Endothelial cell (in vitro differentiated cells): ENCODE results near the gene ALCAM. TPM values are rescaled to one million over a fixed set of nuclear protein-coding genes. Genes with fewer than 3 reads are reported as not detected.

Experiments
- DNase-seq: peaks from one replicate; pipeline ENCODE4 v3.0.0; 2021; ENCODE audit warnings: low spot score
- H3K27ac Mint-ChIP-seq: one replicate; pipeline ENCODE4 v1.8.0; 2021; ENCODE audit warnings: mixed read lengths, inconsistent platforms; ENCODE audit not compliant: unreplicated experiment
- H3K27me3 Mint-ChIP-seq: one replicate; pipeline ENCODE4 v1.8.0; 2021; ENCODE audit warnings: mild to moderate bottlenecking, moderate library complexity, mixed read lengths, inconsistent platforms; ENCODE audit not compliant: unreplicated experiment
- H3K36me3 Mint-ChIP-seq: one replicate; pipeline ENCODE4 v1.8.0; 2021; ENCODE audit warnings: mild to moderate bottlenecking, low read depth, mixed read lengths, inconsistent platforms; ENCODE audit not compliant: unreplicated experiment
- H3K4me1 Mint-ChIP-seq: one replicate; pipeline ENCODE4 v1.8.0; 2021; ENCODE audit warnings: mild to moderate bottlenecking, mixed read lengths, inconsistent platforms; ENCODE audit not compliant: unreplicated experiment
- H3K4me3 Mint-ChIP-seq: one replicate; pipeline ENCODE4 v1.8.0; 2021; ENCODE audit warnings: mild to moderate bottlenecking, mixed read lengths, inconsistent platforms; ENCODE audit not compliant: unreplicated experiment
- H3K9me3 Mint-ChIP-seq: one replicate; pipeline ENCODE4 v1.8.0; 2021; ENCODE audit warnings: mixed read lengths, inconsistent platforms; ENCODE audit not compliant: unreplicated experiment
- total RNA-seq: library from RNA; stranded (reverse); fragmentation: NEBNext Ultra II Directional; extraction: Animal tissue kit (Norgen Biotek cat#: 25700); gene quantifications from one replicate; pipeline ENCODE4 v1.2.1, GENCODE V29; 2021; ENCODE audit not compliant: unreplicated experiment
- TF ChIP-seq, protein P1 (sequence below): fragments of 200-600 bp; sonication (generic); IDR thresholded peaks from one replicate; pipeline ENCODE4 v1.5.0; 2021; ENCODE audit warnings: antibody characterized with exemption; ENCODE audit not compliant: unreplicated experiment

Gene ALCAM
- total RNA-seq, 1 donor from 2014 or later: 14.0 TPM

GRCh38 chr3:105417525-105418289, 51.0 kb downstream of the ALCAM start:
- TF ChIP-seq, protein P1, sequence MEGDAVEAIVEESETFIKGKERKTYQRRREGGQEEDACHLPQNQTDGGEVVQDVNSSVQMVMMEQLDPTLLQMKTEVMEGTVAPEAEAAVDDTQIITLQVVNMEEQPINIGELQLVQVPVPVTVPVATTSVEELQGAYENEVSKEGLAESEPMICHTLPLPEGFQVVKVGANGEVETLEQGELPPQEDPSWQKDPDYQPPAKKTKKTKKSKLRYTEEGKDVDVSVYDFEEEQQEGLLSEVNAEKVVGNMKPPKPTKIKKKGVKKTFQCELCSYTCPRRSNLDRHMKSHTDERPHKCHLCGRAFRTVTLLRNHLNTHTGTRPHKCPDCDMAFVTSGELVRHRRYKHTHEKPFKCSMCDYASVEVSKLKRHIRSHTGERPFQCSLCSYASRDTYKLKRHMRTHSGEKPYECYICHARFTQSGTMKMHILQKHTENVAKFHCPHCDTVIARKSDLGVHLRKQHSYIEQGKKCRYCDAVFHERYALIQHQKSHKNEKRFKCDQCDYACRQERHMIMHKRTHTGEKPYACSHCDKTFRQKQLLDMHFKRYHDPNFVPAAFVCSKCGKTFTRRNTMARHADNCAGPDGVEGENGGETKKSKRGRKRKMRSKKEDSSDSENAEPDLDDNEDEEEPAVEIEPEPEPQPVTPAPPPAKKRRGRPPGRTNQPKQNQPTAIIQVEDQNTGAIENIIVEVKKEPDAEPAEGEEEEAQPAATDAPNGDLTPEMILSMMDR: no peak
- no peak for DNase-seq
- Mint-ChIP-seq H3K4me3 (no peak overlapping the region), H3K9me3 (no peaks in the 10 kb centered on the region), H3K4me1 (peaks cover 13% of the 10 kb centered on the region), H3K27ac (no peak overlapping the region), H3K27me3 (peaks cover 2% of the 10 kb centered on the region), H3K36me3 (no peaks in the 10 kb centered on the region)

GRCh38 chr3:105422645-105423044, 55.9 kb downstream of the ALCAM start:
- peaks cover 5% of the 10 kb centered on the region for H3K4me1 Mint-ChIP-seq
- TF ChIP-seq, protein P1: no peak

GRCh38 chr3:105423397-105423796, 56.7 kb downstream of the ALCAM start:
- Mint-ChIP-seq H3K9me3 (no peaks in the 10 kb centered on the region), H3K4me3 (no peak overlapping the region), H3K4me1 (peaks cover 5% of the 10 kb centered on the region), H3K27me3 (no peaks in the 10 kb centered on the region), H3K27ac (no peak overlapping the region), H3K36me3 (no peaks in the 10 kb centered on the region)
- DNase-seq: no peak
- TF ChIP-seq, protein P1: no peak

More at GRCh38 chr3:105422645-105423044, 55.9 kb downstream of the ALCAM start:
- H3K4me3 Mint-ChIP-seq: no peak overlapping the region
- no peaks in the 10 kb centered on the region for H3K27me3 Mint-ChIP-seq
- no peaks in the 10 kb centered on the region for H3K36me3 Mint-ChIP-seq
- DNase-seq: no peak
- no peaks in the 10 kb centered on the region for H3K9me3 Mint-ChIP-seq
- H3K27ac Mint-ChIP-seq: no peak overlapping the region

DNA sequence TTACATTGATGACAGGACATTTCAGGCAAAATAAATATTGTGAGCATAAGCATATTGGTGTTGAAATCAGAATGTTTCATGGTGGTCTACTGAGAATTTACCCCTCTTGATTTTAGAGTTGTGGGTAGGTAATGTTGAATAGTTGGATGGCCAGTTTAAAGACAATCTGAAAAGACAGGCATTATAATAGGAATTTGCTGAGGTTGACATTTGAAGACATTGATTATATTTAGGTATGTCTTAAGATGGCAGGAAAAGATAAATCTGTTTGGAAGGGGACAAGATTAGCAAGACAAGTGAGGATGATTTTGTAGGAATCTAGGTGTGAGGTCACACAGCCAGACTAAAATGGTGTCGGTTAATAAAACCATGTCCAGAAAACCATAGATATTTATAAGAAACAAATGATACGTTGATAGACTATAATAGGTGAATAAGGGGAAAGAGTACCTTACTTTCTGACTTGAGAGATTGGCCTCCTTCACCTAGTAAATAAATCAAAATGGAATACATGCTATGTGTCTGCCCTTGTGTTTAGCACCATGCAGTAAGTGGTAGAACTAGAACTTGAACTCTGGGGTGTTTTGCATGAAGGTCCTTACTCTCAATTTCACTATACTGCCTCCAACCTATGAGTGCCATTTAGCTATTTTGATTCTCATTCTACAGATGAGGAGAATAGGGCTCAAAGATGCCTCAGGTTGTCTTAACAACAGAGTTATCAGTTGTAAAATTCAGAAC, 57.9 kb downstream of the ALCAM start:
- Mint-ChIP-seq H3K4me3 (no peak overlapping the region), H3K36me3 (no peaks in the 10 kb centered on the region), H3K27ac (no peak overlapping the region), H3K4me1 (peaks cover 5% of the 10 kb centered on the region), H3K27me3 (no peaks in the 10 kb centered on the region), H3K9me3 (no peaks in the 10 kb centered on the region)
- DNase-seq: no peak
- TF ChIP-seq, protein P1: no peak

DNA sequence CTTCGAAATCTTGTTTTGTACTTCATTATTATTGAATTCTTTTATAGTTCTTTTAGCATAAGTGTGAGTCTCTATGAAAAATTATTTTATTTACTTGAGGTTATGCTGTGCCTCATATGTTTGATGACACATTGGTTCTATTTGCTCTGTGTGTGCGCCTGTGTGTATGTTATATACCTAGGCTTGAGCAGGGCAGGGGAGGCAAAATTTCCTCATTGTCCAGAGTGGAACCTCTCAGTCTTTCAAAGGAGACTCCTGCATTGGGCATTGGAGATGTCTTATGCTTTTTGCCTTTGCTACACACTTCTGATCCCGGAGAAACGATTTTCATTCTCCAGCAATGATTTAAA, 58.4 kb downstream of the ALCAM start:
- H3K27me3 Mint-ChIP-seq: no peaks in the 10 kb centered on the region
- H3K36me3 Mint-ChIP-seq: no peaks in the 10 kb centered on the region

More for the DNA sequence above, 58.4 kb downstream of the ALCAM start:
- TF ChIP-seq, protein P1: no peak
- Mint-ChIP-seq H3K27ac (no peak overlapping the region), H3K4me1 (peaks cover 5% of the 10 kb centered on the region), H3K9me3 (no peaks in the 10 kb centered on the region), H3K4me3 (no peak overlapping the region)
- DNase-seq: no peak
